ENCODE results near the gene SLC37A3.

Gene SLC37A3

DNA sequence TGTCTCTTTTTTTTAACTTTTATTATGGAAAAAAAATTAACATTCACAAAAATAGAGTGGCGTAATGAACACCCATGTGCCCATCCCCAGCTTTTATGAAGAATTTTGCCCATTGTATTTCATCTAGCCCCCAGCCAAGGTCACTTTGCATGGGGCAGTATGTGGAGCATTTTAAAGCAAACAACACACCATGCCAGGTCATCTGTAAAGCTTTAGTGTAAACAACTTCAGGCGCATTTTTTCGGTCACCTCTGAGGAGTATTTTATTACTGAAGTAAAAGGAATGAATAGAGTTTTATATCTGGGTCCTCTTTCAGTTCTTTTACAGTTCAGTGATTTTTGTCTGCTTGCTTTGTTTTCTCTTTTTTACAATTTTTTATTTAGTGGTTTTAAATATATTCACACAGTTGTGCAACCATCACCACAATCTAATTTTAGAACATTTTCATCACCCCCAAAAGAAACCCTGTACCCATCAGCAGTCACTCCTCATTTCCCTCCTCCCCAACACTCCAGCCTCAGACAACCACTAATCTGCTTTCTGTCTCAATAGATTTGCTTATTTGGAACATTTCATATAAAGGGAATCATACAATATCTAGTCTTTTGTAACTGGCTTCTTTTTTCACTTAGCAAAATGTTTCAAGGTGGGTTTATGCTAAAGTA, 87.9 kb downstream of the SLC37A3 start:
- peak in 1 of 2 donors; percentile 22 for DNase-seq

DNA sequence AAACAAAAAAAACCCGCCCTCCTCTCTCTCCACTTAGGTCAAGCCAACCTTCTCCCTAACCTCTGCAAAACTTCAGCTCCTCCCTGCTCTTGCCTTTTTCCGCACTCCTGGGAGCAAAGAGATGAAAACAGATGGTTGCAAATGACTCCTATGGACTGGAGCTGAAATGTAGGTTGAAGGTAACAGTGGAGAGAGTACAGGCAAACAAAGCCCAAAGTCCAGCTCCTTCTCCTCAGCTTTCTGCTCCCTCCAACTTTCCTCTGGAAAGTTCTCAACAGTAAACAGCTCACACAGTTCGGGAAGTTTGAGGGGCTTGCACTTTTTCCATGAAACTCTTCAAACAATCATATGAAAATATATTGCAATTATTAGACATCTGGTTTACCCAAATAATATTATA, 90.3 kb downstream of the SLC37A3 start:
- no peak for DNase-seq

DNA sequence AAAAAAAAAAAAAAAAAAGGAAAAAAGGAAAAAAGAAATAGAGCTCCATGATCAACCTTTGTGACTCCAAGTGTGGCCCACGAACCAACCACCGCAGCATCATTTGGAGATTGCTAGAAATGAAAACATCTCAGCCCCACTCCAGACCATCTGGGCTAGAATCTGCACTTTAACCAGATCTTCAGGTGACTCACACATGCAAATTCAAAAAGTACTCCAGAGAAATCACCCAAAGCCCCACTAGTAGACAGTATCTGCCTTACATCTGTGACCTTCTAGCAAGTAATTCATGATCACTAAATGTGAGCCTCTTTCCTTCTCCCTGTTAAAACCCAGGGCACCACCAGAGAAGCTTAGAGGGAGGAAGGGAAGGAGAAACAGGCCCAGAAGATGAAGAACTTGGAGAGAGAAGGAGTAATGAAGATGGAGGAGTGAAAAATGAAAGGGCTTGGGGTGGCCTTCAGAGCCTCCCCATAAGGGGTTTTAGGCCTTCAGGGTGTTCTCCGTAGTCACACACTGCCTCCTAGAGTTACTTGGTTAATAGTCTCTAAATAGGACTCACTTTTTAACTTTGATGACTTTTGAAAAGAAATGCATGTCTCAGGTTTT, 94.0 kb downstream of the SLC37A3 start:
- peak in 1 of 2 donors; percentile 81 for DNase-seq

GRCh38 chr7:140300243-140301136, 97.8 kb downstream of the SLC37A3 start:
- DNase-seq: no peak

- no peak for DNase-seq
Observed at GRCh38 chr7:140298213-140298612, 100.1 kb downstream of the SLC37A3 start.

DNA sequence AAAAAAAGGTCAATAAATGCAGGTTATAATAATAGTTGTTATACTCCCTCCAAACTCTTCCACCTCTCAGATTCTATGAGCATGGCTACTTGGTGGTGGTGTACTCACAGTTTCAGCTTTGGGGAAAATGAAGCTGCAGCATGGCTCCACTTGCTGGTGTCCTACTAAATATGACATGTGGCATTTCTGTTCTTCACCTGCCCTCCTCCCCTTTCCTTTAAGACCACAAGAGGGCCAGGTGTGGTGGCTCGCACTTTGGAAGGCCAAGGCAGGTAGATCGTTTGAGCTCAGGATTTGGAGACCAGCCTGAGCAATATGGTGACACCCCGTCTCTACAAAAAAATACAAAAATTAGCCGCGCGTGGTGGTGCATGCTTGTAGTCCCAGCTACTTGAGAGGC, 101.1 kb downstream of the SLC37A3 start:
- no peak for DNase-seq

DNA sequence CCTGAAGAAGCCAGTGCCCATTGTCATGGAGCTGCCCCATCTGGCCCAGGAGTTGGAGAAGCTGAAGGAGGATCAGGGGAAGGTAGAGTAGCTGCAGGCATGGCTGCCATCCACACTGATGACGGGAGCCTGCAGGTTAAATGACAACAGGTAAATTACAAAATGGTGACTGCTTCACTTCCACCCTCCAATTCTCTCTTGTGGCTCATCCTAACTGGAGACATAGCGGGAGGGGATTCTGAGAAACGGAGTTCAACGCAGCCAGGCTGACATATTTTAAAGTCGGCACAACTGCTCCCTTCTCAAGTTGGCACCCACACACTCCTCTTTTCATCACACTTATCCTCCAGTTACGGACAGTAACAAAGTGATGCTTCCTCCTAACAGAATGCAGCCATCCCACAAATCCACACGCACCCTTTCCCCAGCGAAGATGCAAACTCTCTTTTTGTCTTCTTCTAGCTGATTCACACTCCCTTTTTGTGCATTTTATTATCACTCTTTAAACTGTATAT, 103.0 kb downstream of the SLC37A3 start:
- DNase-seq: no peak

- DNase-seq: no peak
Observed at GRCh38 chr7:140294454-140294853, 103.9 kb downstream of the SLC37A3 start.

- no peak for DNase-seq
Observed at GRCh38 chr7:140292438-140292837, 105.9 kb downstream of the SLC37A3 start.

DNA sequence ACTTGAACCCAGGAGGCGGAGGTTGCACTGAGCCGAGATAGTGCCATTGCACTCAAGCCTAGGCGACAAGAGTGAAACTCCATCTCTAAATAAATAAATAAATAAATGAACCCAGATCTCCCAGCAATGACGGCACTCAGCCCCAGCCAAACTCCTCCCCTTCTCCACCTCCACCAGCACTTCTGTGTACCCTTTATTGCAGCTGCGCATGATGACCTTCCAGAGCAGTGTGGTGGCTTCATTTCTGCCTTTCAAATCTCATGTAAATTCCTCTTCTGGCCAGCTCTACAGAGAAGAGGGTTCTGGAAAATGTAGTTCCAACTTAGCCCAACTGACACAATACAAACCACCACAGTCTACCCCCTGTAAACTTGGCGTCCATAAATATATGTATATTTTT, 108.5 kb downstream of the SLC37A3 start:
- DNase-seq: no peak

GRCh38 chr7:140287988-140288387, 110.3 kb downstream of the SLC37A3 start:
- no peak for DNase-seq

DNA sequence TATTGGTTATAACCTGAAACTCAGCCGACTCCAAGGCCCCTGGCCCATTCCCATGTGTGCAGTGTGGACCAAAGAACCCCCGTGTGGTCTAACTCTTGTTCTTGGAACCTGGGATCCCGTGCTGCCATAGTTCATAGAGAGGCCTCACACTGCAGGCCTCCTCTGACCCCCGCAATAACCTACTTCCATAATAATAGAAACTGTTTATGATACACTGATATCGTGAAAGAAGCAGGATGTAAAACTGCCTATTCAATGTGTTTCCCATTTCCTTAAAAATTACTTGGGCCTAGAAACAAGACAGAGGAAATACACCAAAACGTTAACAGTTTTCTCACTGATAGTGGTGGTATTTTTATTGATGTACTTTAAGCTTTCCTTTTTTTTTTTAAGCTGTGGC, 112.4 kb downstream of the SLC37A3 start:
- no peak for DNase-seq

DNA sequence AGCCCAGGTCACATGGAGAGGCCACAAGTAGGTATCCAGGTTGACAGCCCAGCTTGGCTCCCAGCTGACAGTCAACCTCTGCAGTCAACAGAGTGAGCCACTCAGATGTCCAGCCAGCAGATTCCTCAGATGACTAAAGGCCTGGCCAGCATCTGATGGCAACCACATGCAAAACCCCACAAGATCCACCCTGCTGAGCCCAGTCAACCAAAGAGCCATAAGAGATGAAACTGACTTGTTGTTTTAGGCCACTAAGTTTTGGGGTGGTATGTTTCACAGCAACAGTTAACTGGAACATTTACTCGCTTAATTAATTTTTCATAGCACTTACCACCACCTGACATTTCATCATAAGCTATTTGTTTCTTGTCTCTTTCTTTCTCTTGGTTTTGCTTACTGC, 114.3 kb downstream of the SLC37A3 start:
- no peak for DNase-seq
